ENCODE results near the gene CLDN18. TPM values are rescaled to one million over a fixed set of nuclear protein-coding genes. Genes with fewer than 3 reads are reported as not detected.

The CLDN18 gene
- total RNA-seq, 1 donor from 2014 or later, result 0.11 TPM

DNA sequence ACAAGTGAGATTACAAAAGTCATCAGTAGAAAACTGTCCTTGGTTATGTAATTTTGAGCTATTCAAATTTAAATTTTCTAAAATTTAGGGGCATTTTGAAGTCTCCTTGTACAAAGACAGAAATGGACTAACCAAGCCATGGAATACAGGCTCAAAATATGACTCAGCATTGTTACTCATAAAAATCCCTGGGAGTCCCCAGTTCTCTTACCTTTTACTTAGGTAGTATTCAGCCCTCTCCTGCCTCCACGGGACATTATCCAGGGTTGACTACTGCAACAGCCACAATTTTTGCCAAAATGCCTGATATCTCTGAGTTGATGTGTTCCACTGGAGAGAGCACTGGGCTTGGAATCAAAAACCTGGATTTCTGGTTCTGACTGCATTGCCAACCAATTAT is 25.0 kb downstream of the CLDN18 start:
- Histone ChIP-seq H3K27me3 (no peaks in the 10 kb centered on the region), H3K4me1 (no peaks in the 10 kb centered on the region), H3K36me3 (peaks cover 0 to 5% of the 10 kb centered on the region in 2 donors), H3K4me3 (no peak overlapping the region), H3K27ac (no peak overlapping the region), H3K9me3 (no peaks in the 10 kb centered on the region)
- intact Hi-C loops (cut with DNase I), result no loop called here
- DNase-seq (ENCODE audit: low spot score in 2 of 2), result no peak
- TF ChIP-seq, protein P1, sequence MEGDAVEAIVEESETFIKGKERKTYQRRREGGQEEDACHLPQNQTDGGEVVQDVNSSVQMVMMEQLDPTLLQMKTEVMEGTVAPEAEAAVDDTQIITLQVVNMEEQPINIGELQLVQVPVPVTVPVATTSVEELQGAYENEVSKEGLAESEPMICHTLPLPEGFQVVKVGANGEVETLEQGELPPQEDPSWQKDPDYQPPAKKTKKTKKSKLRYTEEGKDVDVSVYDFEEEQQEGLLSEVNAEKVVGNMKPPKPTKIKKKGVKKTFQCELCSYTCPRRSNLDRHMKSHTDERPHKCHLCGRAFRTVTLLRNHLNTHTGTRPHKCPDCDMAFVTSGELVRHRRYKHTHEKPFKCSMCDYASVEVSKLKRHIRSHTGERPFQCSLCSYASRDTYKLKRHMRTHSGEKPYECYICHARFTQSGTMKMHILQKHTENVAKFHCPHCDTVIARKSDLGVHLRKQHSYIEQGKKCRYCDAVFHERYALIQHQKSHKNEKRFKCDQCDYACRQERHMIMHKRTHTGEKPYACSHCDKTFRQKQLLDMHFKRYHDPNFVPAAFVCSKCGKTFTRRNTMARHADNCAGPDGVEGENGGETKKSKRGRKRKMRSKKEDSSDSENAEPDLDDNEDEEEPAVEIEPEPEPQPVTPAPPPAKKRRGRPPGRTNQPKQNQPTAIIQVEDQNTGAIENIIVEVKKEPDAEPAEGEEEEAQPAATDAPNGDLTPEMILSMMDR (IDR thresholded peaks at IDR 0.05), result no peak

DNA sequence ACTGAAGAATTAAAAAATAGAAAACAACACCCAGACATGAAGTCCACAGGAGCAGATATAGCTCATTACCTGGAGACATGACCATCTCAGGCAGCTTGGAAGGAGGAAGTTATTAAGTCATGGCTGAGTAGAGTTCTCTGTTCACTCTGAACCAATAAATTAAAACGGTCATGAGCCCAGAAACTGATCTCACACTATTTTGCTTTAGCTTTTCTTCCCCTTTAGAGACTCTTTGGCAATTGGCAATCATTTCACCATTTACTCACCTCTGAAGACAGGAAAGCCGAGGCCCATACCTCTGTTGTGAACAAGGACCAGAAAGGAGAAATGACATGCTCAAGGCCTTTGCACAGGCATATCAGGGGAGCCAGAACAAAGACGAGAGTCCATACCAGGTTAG is 26.6 kb downstream of the CLDN18 start:
- H3K9me3 ChIP-seq, result no peaks in the 10 kb centered on the region
- no peaks in the 10 kb centered on the region for H3K36me3 ChIP-seq
- H3K4me3 ChIP-seq, result no peak overlapping the region
- no peak for DNase-seq (ENCODE audit: low spot score in 2 of 2)
- H3K27ac ChIP-seq, result no peak overlapping the region
- no peaks in the 10 kb centered on the region for H3K27me3 ChIP-seq
- intact Hi-C loops (cut with DNase I), result no loop called here
- H3K4me1 ChIP-seq, result no peaks in the 10 kb centered on the region
- TF ChIP-seq, protein P1 (IDR thresholded peaks at IDR 0.05), result no peak

DNA sequence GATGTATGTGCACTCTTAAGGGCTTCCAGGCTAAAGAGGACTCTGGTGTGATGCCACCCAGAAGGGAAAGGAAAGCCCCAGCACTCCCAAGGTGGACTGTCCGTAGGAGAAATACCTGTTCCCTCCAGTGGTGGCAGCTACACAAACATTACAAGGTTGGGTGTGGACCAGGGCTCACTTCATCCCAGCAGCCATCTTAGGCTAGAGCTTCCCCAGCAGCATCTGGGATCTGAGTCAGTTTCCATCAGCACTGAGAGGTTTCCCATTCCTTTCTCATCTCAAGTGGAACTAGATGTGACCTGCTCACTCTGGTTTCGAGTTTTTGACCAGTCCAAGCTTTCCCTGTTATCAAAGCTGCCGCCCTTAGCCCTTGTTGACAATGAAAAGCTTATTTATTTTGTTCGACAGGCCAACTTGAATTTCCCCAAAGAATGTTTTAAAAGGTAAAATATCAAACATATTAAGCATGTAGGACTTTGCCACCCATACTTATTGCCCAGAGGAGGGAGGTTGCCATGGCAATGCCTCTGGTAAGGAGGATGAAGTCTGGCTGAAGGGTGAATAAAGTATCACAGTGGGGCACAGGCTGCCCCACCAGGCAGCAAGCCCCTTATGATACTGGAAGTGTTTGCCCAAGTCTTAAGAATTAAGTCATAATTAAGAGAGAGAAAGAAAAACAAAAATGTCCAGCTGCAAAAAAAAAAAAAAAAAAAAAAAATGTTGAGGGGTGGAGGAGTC is 28.9 kb downstream of the CLDN18 start:
- Histone ChIP-seq H3K27ac (no peak overlapping the region), H3K4me1 (no peaks in the 10 kb centered on the region), H3K36me3 (no peaks in the 10 kb centered on the region), H3K4me3 (no peak overlapping the region), H3K27me3 (no peaks in the 10 kb centered on the region), H3K9me3 (no peaks in the 10 kb centered on the region)
- no peak for DNase-seq (ENCODE audit: low spot score in 2 of 2)
- intact Hi-C loops (cut with DNase I), result no loop called here
- TF ChIP-seq, protein P1 (IDR thresholded peaks at IDR 0.05), result no peak

DNA sequence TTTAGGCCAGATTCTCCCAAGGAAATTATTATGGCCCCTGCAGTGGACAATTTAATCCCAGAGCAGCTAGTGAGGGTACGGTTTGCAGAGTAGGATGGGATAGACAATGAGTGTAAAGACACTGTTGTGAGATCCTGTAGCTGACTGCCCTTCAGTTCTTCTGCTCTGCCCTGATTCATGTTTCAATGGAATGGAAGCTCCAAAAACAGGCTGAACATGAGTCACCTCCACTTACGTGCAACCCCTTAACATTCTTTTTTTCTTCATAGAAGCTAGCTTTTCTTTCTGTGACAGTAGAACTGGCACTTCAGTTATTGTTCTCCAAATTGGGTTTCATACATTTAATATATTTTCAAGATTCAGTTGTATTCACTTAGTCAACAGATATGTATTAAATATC is 32.1 kb downstream of the CLDN18 start:
- Histone ChIP-seq H3K36me3 (no peaks in the 10 kb centered on the region), H3K27ac (no peak overlapping the region), H3K27me3 (no peaks in the 10 kb centered on the region), H3K4me1 (no peaks in the 10 kb centered on the region), H3K9me3 (no peaks in the 10 kb centered on the region), H3K4me3 (no peak overlapping the region)
- TF ChIP-seq, protein P1 (IDR thresholded peaks at IDR 0.05), result no peak
- intact Hi-C loops (cut with DNase I), result no loop called here
- DNase-seq (ENCODE audit: low spot score in 2 of 2), result no peak

- no peak overlapping the region for H3K4me3 ChIP-seq
- no peaks in the 10 kb centered on the region for H3K9me3 ChIP-seq
- H3K4me1 ChIP-seq, result no peaks in the 10 kb centered on the region
- H3K27me3 ChIP-seq, result no peaks in the 10 kb centered on the region
- DNase-seq (ENCODE audit: low spot score in 2 of 2), result no peak
- no peak overlapping the region for H3K27ac ChIP-seq
- peaks cover 0 to 5% of the 10 kb centered on the region in 2 donors for H3K36me3 ChIP-seq
- TF ChIP-seq, protein P1 (IDR thresholded peaks at IDR 0.05), result no peak
- intact Hi-C loops (cut with DNase I), result no loop called here
Observed at GRCh38 chr3:138043266-138044029, 33.5 kb downstream of the CLDN18 start.
